NCI-H2196 treated with DMSO at 0.1 percent for 48 hours (cell line): ENCODE data around the gene MED16.

Experiments
- DNase-seq: peaks from one replicate; lab custom pipeline; 2025; ENCODE audit not compliant: unreplicated experiment; lab: John Stamatoyannopoulos, UW

MED16 gene, protein sequence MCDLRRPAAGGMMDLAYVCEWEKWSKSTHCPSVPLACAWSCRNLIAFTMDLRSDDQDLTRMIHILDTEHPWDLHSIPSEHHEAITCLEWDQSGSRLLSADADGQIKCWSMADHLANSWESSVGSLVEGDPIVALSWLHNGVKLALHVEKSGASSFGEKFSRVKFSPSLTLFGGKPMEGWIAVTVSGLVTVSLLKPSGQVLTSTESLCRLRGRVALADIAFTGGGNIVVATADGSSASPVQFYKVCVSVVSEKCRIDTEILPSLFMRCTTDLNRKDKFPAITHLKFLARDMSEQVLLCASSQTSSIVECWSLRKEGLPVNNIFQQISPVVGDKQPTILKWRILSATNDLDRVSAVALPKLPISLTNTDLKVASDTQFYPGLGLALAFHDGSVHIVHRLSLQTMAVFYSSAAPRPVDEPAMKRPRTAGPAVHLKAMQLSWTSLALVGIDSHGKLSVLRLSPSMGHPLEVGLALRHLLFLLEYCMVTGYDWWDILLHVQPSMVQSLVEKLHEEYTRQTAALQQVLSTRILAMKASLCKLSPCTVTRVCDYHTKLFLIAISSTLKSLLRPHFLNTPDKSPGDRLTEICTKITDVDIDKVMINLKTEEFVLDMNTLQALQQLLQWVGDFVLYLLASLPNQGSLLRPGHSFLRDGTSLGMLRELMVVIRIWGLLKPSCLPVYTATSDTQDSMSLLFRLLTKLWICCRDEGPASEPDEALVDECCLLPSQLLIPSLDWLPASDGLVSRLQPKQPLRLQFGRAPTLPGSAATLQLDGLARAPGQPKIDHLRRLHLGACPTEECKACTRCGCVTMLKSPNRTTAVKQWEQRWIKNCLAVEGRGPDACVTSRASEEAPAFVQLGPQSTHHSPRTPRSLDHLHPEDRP

GRCh38 chr19:892894-893689, at the start of gene MED16, which contains the start of gene RNU6-9:
Gene MED16, minus strand, starts transcription at chr19:893187. Its CDS starts 2,056 bp downstream, at chr19:891131.
Gene RNU6-9, plus strand, starts transcription at chr19:893484.
- DNase-seq = peak; percentile 84

DNA sequence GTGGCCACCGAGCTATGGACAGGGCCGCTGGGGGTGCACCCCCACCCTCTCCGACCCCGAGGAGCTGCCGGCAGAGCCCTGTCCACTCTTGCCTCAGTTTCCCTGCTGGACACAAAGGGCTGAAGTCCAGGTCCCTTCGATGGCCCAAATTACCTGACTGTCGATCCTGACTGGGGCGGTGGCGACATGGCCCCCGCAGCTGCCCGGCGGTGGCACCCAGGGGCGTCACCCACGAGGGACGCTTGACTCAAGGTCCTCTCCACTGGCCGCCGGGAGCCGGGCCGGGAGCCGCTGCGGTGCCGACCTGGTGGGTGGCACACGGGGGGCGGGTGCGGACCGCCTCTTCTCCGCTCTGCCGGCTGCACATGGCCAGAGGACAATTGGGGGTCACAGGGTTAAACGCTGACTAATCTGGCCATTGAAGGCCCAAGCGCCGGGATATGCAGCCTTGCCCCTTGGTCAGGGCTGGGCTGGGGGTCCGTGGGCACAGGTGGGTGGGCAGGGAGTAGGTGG, 49.2 kb upstream of the MED16 start:
- no peak for DNase-seq

DNA sequence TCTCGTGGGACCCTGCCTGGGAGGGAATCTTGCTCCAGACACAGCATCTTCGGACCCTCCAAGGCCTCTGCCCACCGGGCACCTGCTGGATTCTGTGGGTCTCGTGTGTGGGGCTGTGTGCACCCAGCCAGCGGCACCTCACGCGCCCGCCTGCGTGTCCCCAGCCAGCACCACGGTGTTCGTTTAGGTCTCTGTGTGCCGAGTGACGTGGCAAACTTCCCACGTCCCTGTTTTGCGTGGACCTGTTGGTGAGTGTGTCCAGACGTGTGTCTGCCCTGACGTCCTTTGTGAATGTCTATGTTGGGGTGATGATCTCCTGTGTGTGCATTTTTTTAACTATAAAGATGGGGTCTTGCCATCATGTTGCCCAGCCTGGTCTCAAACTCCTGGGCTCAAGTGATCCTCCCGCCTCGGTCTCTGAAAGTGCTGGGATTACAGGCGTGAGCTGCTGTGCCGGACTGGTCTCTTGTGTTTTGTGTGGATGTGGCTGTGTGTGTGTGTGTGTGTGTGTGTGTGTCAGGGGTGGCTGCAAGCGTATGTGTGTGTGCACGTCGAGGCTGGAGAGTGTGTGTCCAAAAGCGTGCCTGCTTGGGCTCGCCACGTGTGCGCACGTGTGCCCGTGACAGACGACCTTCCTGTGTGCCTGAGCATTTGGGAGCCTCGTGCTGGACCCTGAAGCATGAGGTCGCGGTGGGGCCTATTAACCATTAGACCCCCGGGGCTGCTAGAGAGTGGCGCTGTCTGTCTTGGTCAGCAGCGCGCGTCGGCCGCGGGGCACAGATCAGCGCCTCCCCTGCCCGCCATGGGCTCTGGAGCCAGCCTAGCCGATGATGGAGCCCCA, 48.5 kb upstream of the MED16 start:
- no peak for DNase-seq

DNA sequence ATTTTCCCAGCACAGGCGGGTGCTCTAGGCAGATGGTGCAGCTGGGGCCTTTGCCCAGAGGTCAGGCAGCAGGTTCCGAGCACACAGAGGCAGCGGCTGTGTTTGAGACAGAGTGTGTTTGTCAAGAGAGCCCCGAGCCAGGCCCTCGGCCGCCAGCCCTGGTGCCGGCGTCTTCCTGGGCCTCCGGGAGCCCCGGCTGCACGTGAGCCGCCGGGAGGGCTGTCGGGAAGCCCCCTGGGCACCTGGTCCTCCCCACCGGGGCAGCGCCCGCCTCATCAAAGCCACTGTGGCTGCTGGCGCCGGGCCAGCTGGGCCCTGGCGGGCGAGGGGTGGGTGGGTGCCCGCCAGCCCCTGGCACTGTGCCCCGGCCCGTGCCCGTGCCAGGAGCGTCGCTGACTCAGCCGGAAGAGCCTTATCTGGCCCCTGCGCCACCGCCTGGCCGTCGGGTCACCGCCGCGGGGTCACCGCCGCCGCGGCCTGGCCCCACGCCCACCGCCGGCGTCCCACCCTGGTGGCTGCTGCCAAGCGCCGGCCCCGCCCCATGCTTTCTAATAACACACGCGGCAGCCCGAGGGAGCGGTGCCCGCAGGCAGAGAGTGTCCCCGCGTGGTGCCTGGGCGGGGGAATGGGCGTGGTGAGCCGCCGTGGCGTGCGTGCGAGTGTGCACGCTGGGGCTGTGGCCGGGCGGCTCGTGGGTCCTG, 47.8 kb upstream of the MED16 start:
- peak; percentile 92 for DNase-seq

DNA sequence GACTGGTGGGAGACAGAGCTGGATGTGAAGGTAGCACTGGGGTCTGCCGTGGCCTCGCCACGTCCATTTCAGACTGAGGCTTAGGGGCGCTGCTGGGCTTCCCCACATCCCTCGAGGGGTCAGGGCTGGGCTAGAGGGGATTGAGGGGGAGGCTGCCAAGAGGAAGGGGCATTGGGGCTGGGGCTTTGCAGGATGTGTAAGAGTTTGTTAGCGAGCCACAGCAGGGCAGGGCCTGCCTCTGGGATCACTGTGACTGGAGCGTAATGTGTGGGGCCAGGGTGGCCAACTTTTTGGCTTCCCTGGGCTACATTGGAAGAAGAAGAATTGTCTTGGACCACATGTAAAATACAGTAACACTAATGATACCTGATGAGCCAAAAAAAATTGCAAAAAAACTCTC, 46.9 kb upstream of the MED16 start:
- DNase-seq = no peak

GRCh38 chr19:939439-939838, 46.5 kb upstream of the MED16 start:
- DNase-seq = no peak

GRCh38 chr19:938233-938923, 45.4 kb upstream of the MED16 start:
- DNase-seq = no peak

GRCh38 chr19:937259-937694, 44.3 kb upstream of the MED16 start:
- no peak for DNase-seq

- no peak for DNase-seq
These were observed 43.2 kb upstream of the MED16 start for GRCh38 chr19:936175-936546.

GRCh38 chr19:934865-935479, 42.0 kb upstream of the MED16 start:
- DNase-seq = peak; percentile 92

- DNase-seq = no peak
These were observed 41.3 kb upstream of the MED16 start for GRCh38 chr19:934197-934840.

DNA sequence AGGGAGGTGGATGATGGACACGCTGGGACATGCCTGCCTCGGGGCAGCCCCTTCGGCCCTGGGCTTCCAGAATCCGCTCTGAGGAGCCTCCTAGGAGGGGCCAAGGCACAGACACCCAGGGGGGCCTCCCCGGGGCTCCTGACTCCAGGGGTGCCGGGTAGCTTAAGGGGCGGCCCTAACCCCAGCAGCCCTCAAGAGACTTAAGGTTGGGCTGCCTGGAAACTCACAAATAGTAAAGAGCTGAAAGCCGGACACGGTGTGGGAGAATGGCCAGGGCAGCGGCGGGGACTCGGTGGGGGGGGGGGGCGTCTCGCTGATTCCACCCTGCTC, 40.5 kb upstream of the MED16 start:
- DNase-seq = no peak

GRCh38 chr19:932648-933552, 39.9 kb upstream of the MED16 start:
- no peak for DNase-seq

DNA sequence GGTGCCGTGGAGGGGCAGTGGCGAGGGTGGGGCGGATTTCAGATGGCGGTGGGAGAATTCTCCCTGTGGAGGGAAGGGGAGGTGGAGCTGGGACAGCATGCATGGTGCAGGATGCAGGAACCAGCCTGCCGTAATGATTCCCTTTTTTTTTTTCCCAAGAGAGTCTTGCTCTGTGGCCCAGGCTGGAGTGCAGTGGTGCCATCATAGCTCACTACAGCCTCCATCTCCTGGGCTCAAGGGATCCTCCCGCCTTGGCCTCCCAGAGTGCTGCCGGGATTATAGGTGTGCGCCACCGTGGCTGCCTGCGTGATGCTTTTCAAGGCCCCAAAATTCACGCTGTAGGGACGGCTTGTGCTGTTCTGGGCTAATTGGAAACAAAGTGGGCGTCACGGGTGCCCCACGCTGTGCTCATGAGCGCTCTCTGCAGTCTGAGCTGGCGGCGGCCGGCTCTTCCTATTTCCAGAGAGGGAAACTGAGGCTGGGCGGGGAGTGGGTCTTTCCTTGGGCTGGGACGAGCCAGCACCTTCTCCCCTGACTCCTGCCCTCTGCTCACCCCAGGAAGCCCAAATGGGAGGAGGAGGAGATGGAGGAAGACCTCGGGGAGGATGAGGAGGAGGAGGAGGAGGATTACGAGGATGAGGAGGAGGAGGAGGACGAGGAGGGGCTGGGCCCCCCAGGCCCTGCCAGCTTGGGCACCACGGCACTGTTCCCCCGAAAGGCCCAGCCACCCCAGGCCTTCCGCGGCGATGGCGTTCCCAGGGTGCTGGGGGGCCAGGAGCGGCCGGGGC, 39.1 kb upstream of the MED16 start:
- DNase-seq = no peak

DNA sequence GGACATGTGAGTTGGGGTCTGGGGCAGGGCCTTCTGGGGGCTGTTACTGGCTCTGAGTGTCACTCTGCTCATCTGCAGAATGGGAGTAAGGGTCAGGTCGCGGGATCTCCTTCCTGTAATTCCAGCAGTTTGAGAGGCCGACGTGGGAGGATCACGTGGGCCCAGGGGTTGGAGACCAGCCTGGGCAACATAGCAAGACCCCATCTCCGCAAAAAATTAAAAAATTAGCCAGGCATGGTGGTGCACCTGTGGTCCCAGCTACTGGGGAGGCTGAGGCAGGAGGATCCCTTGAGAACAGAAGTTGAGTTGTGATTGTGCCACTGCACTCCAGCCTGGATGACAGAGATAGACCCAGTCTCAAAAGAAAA, 36.9 kb upstream of the MED16 start:
- DNase-seq = no peak

- no peak for DNase-seq
These were observed 36.4 kb upstream of the MED16 start for GRCh38 chr19:929203-929890.
